ENCODE measurements around the gene TFF3.
"Not testable (repeated sequence)": the region's sequence is repeated elsewhere in the genome, so short reads cannot be mapped to it uniquely, and the experiment has no call there.

Gene TFF3

GRCh38 chr21:42298237-42298636 is 17.0 kb downstream of the TFF3 start:
- Mint-ChIP-seq H3K27ac (no peak overlapping the region), H3K27me3 (no peaks in the 10 kb centered on the region), H3K9me3 (no peaks in the 10 kb centered on the region), H3K4me3 (no peak overlapping the region), H3K36me3 (ENCODE audit: low read depth) (peaks cover 26% of the 10 kb centered on the region), H3K4me1 (ENCODE audit: low read depth) (peaks cover 15% of the 10 kb centered on the region)
- DNase-seq, result no peak

GRCh38 chr21:42297377-42297776 is 17.8 kb downstream of the TFF3 start:
- DNase-seq, result no peak
- peaks cover 15% of the 10 kb centered on the region for H3K4me1 Mint-ChIP-seq (ENCODE audit: low read depth)
- H3K9me3 Mint-ChIP-seq, result no peaks in the 10 kb centered on the region
- H3K4me3 Mint-ChIP-seq, result no peak overlapping the region
- no peak overlapping the region for H3K27ac Mint-ChIP-seq
- H3K36me3 Mint-ChIP-seq (ENCODE audit: low read depth), result peaks cover 26% of the 10 kb centered on the region
- no peaks in the 10 kb centered on the region for H3K27me3 Mint-ChIP-seq

GRCh38 chr21:42296501-42296900 is 18.7 kb downstream of the TFF3 start:
- Mint-ChIP-seq H3K9me3 (no peaks in the 10 kb centered on the region), H3K27ac (no peak overlapping the region), H3K36me3 (ENCODE audit: low read depth) (peaks cover 26% of the 10 kb centered on the region), H3K4me3 (no peak overlapping the region), H3K27me3 (no peaks in the 10 kb centered on the region), H3K4me1 (ENCODE audit: low read depth) (peaks cover 15% of the 10 kb centered on the region)
- no peak for DNase-seq

GRCh38 chr21:42295845-42296244 is 19.4 kb downstream of the TFF3 start:
- no peak for DNase-seq
- peaks cover 15% of the 10 kb centered on the region for H3K4me1 Mint-ChIP-seq (ENCODE audit: low read depth)
- no peaks in the 10 kb centered on the region for H3K27me3 Mint-ChIP-seq

GRCh38 chr21:42294273-42294880 is 20.8 kb downstream of the TFF3 start:
- H3K9me3 Mint-ChIP-seq, result no peaks in the 10 kb centered on the region
- H3K27ac Mint-ChIP-seq, result no peak overlapping the region
- DNase-seq, result no peak
- H3K36me3 Mint-ChIP-seq (ENCODE audit: low read depth), result peaks cover 39% of the 10 kb centered on the region
- H3K4me3 Mint-ChIP-seq, result no peak overlapping the region
- H3K4me1 Mint-ChIP-seq (ENCODE audit: low read depth), result peaks cover 6% of the 10 kb centered on the region
- no peaks in the 10 kb centered on the region for H3K27me3 Mint-ChIP-seq

More at GRCh38 chr21:42295845-42296244, 19.4 kb downstream of the TFF3 start:
- H3K36me3 Mint-ChIP-seq (ENCODE audit: low read depth), result peaks cover 30% of the 10 kb centered on the region
- H3K27ac Mint-ChIP-seq, result no peak overlapping the region
- H3K4me3 Mint-ChIP-seq, result no peak overlapping the region
- H3K9me3 Mint-ChIP-seq, result no peaks in the 10 kb centered on the region

GRCh38 chr21:42293649-42294272 is 21.4 kb downstream of the TFF3 start:
- no peaks in the 10 kb centered on the region for H3K27me3 Mint-ChIP-seq
- DNase-seq, result no peak
- no peak overlapping the region for H3K4me3 Mint-ChIP-seq
- H3K9me3 Mint-ChIP-seq, result no peaks in the 10 kb centered on the region
- H3K36me3 Mint-ChIP-seq (ENCODE audit: low read depth), result peaks cover 44% of the 10 kb centered on the region
- H3K4me1 Mint-ChIP-seq (ENCODE audit: low read depth), result peaks cover under 1% of the 10 kb centered on the region
- H3K27ac Mint-ChIP-seq, result no peak overlapping the region

GRCh38 chr21:42292563-42293142 is 22.6 kb downstream of the TFF3 start:
- not testable (repeated sequence) for DNase-seq; H3K9me3 Mint-ChIP-seq; H3K27me3 Mint-ChIP-seq; H3K4me1 Mint-ChIP-seq (ENCODE audit: low read depth); H3K4me3 Mint-ChIP-seq; H3K27ac Mint-ChIP-seq
- peaks cover 56% of the 10 kb centered on the region for H3K36me3 Mint-ChIP-seq (ENCODE audit: low read depth)

GRCh38 chr21:42291751-42292562 is 23.3 kb downstream of the TFF3 start:
- Mint-ChIP-seq H3K4me3 (no peak overlapping the region), H3K27me3 (no peaks in the 10 kb centered on the region), H3K4me1 (ENCODE audit: low read depth) (no peaks in the 10 kb centered on the region), H3K27ac (no peak overlapping the region), H3K9me3 (no peaks in the 10 kb centered on the region), H3K36me3 (ENCODE audit: low read depth) (peaks cover 56% of the 10 kb centered on the region)
- no peak for DNase-seq

- Mint-ChIP-seq H3K27me3 (no peaks in the 10 kb centered on the region), H3K27ac (no peak overlapping the region), H3K9me3 (no peaks in the 10 kb centered on the region), H3K4me3 (no peak overlapping the region), H3K4me1 (ENCODE audit: low read depth) (no peaks in the 10 kb centered on the region), H3K36me3 (ENCODE audit: low read depth) (peaks cover 58% of the 10 kb centered on the region)
- DNase-seq, result no peak
Observed at GRCh38 chr21:42291003-42291750, 24.0 kb downstream of the TFF3 start.

- peaks cover 57% of the 10 kb centered on the region for H3K36me3 Mint-ChIP-seq (ENCODE audit: low read depth)
Observed at GRCh38 chr21:42290505-42290904, 24.7 kb downstream of the TFF3 start.

GRCh38 chr21:42289926-42290325 is 25.3 kb downstream of the TFF3 start:
- Mint-ChIP-seq H3K27ac (peak overlapping the region; percentile 18), H3K9me3 (no peaks in the 10 kb centered on the region), H3K4me1 (ENCODE audit: low read depth) (no peaks in the 10 kb centered on the region), H3K36me3 (ENCODE audit: low read depth) (peaks cover 54% of the 10 kb centered on the region), H3K4me3 (no peak overlapping the region), H3K27me3 (no peaks in the 10 kb centered on the region)
- DNase-seq, result no peak

More at GRCh38 chr21:42290505-42290904, 24.7 kb downstream of the TFF3 start:
- no peak overlapping the region for H3K4me3 Mint-ChIP-seq
- H3K27me3 Mint-ChIP-seq, result no peaks in the 10 kb centered on the region
- DNase-seq, result no peak
- no peaks in the 10 kb centered on the region for H3K9me3 Mint-ChIP-seq
- H3K4me1 Mint-ChIP-seq (ENCODE audit: low read depth), result no peaks in the 10 kb centered on the region
- peak overlapping the region; percentile 5 for H3K27ac Mint-ChIP-seq

GRCh38 chr21:42288962-42289361 is 26.2 kb downstream of the TFF3 start:
- Mint-ChIP-seq H3K27me3 (no peaks in the 10 kb centered on the region), H3K4me3 (no peak overlapping the region), H3K4me1 (ENCODE audit: low read depth) (no peaks in the 10 kb centered on the region), H3K36me3 (ENCODE audit: low read depth) (peaks cover 52% of the 10 kb centered on the region), H3K27ac (no peak overlapping the region), H3K9me3 (no peaks in the 10 kb centered on the region)
- no peak for DNase-seq

GRCh38 chr21:42287193-42288083 is 27.8 kb downstream of the TFF3 start:
- Mint-ChIP-seq H3K4me1 (ENCODE audit: low read depth) (no peaks in the 10 kb centered on the region), H3K9me3 (no peaks in the 10 kb centered on the region), H3K4me3 (no peak overlapping the region), H3K27me3 (no peaks in the 10 kb centered on the region), H3K36me3 (ENCODE audit: low read depth) (peaks cover 57% of the 10 kb centered on the region), H3K27ac (no peak overlapping the region)
- DNase-seq, result no peak

Measured in activated T-cell treated with anti-CD3 and anti-CD28 coated beads, Interleukin-2, amount 50 U/mL, for 24 hours (primary cell).